Measurements from ENCODE around the gene SLC16A9. TPM values are rescaled to one million over a fixed set of nuclear protein-coding genes. Genes with fewer than 3 reads are reported as not detected.

Gene SLC16A9
- polyA plus RNA-seq, 4 donors = 0.18 to 2.4 (median 0.25) TPM

DNA sequence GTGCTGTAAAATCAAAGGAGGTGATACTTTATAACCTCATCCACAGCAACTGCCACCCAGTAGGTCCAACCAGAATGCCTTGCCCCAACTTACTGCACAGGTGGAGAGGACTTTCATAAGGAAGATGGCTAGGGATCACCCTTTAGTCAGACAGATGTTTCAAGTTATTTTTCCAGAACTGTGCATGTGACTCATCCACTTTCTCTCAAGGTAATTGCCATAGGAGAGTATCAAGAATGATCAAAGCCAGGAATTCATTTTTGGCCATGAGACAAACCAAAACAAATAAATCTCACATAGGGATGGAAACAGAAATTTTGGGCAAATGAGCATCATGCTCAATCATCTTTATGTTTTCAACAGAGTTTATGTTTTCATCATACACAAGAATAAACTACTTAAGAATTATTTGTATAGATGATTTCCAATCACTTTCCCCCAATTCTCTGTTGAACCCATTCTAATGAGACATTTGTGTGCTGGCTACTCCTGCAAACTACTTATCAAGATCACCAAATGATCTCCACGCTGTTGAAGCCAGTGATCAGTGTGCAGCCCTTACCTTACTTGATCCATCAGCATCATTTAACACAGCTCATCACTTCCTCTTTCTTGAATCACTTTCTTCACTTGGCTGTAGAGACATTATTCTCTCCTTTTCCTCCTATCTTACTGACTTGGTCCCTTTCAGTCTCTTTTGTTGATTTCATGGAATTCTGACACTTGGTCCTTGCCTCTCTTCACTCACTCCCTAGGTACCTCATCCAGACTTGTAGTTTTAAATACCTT lies 74.0 kb downstream of the SLC16A9 start:
- DNase-seq (no peak), FAIRE-seq (no peak)
- 47 to 78% (median 75%) methylated on average over 1 of the region's 1 CpG for WGBS, 3 donors
- H3K27me3 ChIP-seq (ENCODE audit: control insufficient read depth in 3 of 3, insufficient read depth in 3 of 3, low read length in 3 of 3) = no peaks in the 10 kb centered on the region
- no peak overlapping the region for H3K27ac ChIP-seq (ENCODE audit: low read depth in 1 of 3, low read length in 2 of 3)
- no peak overlapping the region for H3K4me3 ChIP-seq (ENCODE audit: low read depth in 1 of 3, low read length in 3 of 3)
- no peaks in the 10 kb centered on the region for H3K36me3 ChIP-seq (ENCODE audit: control insufficient read depth in 3 of 3, insufficient read depth in 2 of 3, low read depth in 1 of 3, low read length in 3 of 3)
- no peaks in the 10 kb centered on the region for H3K9me3 ChIP-seq (ENCODE audit: control insufficient read depth in 2 of 2, insufficient read depth in 1 of 2, low read depth in 1 of 2, low read length in 1 of 2)
- H3K4me1 ChIP-seq (ENCODE audit: control insufficient read depth in 3 of 3, insufficient read depth in 2 of 3, low read depth in 1 of 3, low read length in 2 of 3) = no peaks in the 10 kb centered on the region

DNA sequence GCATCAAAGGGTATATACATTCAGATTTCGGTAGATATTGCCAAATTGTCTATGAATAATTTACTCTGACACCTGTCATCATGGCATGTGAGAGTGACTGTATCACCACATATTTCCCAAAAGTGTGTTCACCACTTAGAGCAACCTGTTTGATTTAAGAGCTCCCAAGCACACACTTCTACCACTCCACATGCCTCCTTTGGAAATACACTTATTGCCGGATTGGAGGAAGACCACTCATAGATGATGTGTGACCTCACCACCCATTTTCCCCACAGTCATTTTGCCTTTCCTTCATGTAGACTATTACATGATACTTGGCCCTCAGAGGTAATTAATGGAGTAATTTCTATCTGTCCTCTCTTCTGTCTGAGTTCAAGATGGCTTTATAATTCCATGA lies 75.5 kb downstream of the SLC16A9 start:
- DNase-seq (no peak), FAIRE-seq (no peak)
- Histone ChIP-seq H3K27ac (ENCODE audit: low read depth in 1 of 3, low read length in 2 of 3) (no peak overlapping the region), H3K27me3 (ENCODE audit: control insufficient read depth in 3 of 3, insufficient read depth in 3 of 3, low read length in 3 of 3) (no peaks in the 10 kb centered on the region), H3K4me3 (ENCODE audit: low read depth in 1 of 3, low read length in 3 of 3) (no peak overlapping the region), H3K9me3 (ENCODE audit: control insufficient read depth in 2 of 2, insufficient read depth in 1 of 2, low read depth in 1 of 2, low read length in 1 of 2) (no peaks in the 10 kb centered on the region), H3K36me3 (ENCODE audit: control insufficient read depth in 3 of 3, insufficient read depth in 2 of 3, low read depth in 1 of 3, low read length in 3 of 3) (no peaks in the 10 kb centered on the region), H3K4me1 (ENCODE audit: control insufficient read depth in 3 of 3, insufficient read depth in 2 of 3, low read depth in 1 of 3, low read length in 2 of 3) (peaks cover 0 to 4% (median 0%) of the 10 kb centered on the region in 3 donors)
- WGBS, 3 donors = 82 to 86% (median 85%) methylated on average over 2 of the region's 2 CpGs

DNA sequence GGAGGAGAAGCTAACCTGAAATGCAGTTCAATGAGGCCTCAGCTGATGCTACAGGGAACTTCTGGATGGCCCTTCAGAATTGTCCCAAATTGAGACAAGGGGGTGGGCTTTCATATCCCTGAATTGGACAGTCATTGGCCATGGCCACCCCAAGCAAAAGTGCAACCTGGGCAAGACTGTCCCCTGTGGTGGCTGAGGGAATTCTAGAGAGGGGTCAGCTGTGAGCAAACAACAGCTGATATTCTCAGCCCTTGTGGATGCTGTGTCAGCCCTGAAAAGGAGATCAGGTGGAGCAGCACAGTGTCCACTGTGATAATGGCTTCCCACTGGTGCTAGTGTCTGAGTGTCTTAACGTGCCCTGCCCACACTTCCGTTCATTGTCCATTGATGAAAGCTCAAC lies 76.6 kb downstream of the SLC16A9 start:
- peaks cover 0 to 5% (median 0%) of the 10 kb centered on the region in 3 donors for H3K4me1 ChIP-seq (ENCODE audit: control insufficient read depth in 3 of 3, insufficient read depth in 2 of 3, low read depth in 1 of 3, low read length in 2 of 3)
- H3K27me3 ChIP-seq (ENCODE audit: control insufficient read depth in 3 of 3, insufficient read depth in 3 of 3, low read length in 3 of 3) = no peaks in the 10 kb centered on the region
- WGBS, 3 donors = 80 to 97% (median 89%) methylated on average over 2 of the region's 2 CpGs
- no peaks in the 10 kb centered on the region for H3K9me3 ChIP-seq (ENCODE audit: control insufficient read depth in 2 of 2, insufficient read depth in 1 of 2, low read depth in 1 of 2, low read length in 1 of 2)
- H3K27ac ChIP-seq (ENCODE audit: low read depth in 1 of 3, low read length in 2 of 3) = no peak overlapping the region
- FAIRE-seq (no peak), DNase-seq (no peak)
- H3K36me3 ChIP-seq (ENCODE audit: control insufficient read depth in 3 of 3, insufficient read depth in 2 of 3, low read depth in 1 of 3, low read length in 3 of 3) = no peaks in the 10 kb centered on the region
- no peak overlapping the region for H3K4me3 ChIP-seq (ENCODE audit: low read depth in 1 of 3, low read length in 3 of 3)

DNA sequence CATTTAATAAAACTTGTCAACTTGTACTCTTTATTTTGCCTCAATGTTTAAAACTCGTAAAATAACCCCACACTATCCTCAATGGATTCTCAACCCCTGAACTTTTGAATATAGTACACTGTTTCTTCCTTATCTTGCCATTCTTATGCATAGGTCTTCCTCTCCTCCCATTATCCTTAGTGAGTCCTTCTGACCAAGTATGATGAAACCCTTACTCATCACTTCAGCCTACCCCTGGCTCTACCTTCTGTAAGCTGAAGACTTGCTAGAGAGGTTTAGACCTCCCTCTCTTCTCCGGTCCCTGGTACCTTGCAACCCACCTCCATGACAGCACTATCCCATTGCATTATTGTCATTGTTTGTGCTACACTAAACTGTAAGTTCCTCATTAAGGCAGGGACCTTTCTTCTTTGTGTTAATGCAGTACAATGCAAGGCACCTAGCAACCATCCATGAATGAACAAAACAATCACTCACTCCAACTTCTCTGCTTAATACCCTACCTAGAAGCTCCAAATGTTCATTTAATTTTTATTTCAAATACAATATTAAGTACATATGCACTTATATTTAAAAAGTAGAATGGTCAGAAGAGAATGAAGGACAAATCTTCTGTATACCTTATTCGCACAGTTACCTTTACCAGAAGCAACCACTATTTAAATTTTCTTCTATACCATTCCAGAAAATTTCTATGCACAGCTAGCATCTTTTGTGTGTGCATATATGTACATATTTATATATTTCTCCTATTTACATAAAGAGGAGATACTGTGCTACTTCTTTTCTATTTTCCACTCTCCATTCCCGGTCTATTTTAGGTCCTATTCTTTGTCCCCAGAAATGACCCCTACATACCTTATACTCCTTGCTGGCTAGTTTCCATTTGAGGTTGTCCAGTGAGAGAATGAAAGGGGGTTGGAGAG lies 77.5 kb downstream of the SLC16A9 start:
- no peak for FAIRE-seq
- peaks cover 0 to 5% (median 0%) of the 10 kb centered on the region in 3 donors for H3K4me1 ChIP-seq (ENCODE audit: control insufficient read depth in 3 of 3, insufficient read depth in 2 of 3, low read depth in 1 of 3, low read length in 2 of 3)
- WGBS, 3 donors = 82 to 93% (median 91%) methylated on average over 4 of the region's 4 CpGs

DNA sequence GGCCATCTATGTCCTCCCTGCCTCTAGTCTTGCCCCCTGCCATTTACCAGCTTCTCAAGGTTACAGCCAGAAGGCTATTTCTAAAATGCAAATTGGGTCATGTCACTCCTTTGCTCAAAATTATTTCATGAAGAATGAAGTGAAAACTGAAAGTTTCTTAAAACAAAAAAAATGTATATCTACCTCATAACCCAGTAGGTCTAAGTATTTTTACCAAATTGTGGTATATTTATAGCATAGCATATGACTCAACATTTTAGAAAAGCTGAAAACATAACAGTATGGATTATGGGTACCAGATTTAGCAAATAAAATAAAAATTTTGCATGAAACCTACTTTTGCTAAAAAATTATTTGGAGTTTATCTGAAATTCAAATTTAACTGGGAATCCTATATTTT lies 78.4 kb downstream of the SLC16A9 start:
- Histone ChIP-seq H3K27ac (ENCODE audit: low read depth in 1 of 3, low read length in 2 of 3) (no peak overlapping the region), H3K27me3 (ENCODE audit: control insufficient read depth in 3 of 3, insufficient read depth in 3 of 3, low read length in 3 of 3) (no peaks in the 10 kb centered on the region), H3K9me3 (ENCODE audit: control insufficient read depth in 2 of 2, insufficient read depth in 1 of 2, low read depth in 1 of 2, low read length in 1 of 2) (no peaks in the 10 kb centered on the region), H3K4me1 (ENCODE audit: control insufficient read depth in 3 of 3, insufficient read depth in 2 of 3, low read depth in 1 of 3, low read length in 2 of 3) (peaks cover 0 to 5% (median 0%) of the 10 kb centered on the region in 3 donors), H3K4me3 (ENCODE audit: low read depth in 1 of 3, low read length in 3 of 3) (no peak overlapping the region), H3K36me3 (ENCODE audit: control insufficient read depth in 3 of 3, insufficient read depth in 2 of 3, low read depth in 1 of 3, low read length in 3 of 3) (no peaks in the 10 kb centered on the region)
- DNase-seq = no peak
- FAIRE-seq = no peak

More for the DNA sequence above, 77.5 kb downstream of the SLC16A9 start:
- Histone ChIP-seq H3K9me3 (ENCODE audit: control insufficient read depth in 2 of 2, insufficient read depth in 1 of 2, low read depth in 1 of 2, low read length in 1 of 2) (no peaks in the 10 kb centered on the region), H3K27ac (ENCODE audit: low read depth in 1 of 3, low read length in 2 of 3) (no peak overlapping the region), H3K4me3 (ENCODE audit: low read depth in 1 of 3, low read length in 3 of 3) (no peak overlapping the region), H3K36me3 (ENCODE audit: control insufficient read depth in 3 of 3, insufficient read depth in 2 of 3, low read depth in 1 of 3, low read length in 3 of 3) (no peaks in the 10 kb centered on the region), H3K27me3 (ENCODE audit: control insufficient read depth in 3 of 3, insufficient read depth in 3 of 3, low read length in 3 of 3) (no peaks in the 10 kb centered on the region)
- DNase-seq = no peak

DNA sequence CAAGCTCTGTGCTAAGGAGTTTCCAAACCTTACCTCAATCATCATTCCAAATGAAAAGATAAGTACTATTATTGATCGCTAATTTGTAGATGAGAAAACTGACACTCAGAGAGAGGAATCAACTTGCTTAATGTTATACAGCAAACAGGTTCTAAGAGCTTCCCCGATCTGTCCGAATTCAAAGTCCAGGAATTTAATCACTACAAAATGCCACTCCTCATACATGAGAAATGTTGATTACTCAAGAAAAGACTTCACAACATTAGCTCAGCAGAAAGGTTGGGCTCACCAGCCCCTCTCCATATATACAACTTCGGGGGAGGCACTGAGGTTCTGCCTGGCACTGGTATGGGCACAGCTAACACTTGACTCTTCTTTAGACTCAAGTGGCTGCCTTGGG lies 80.7 kb downstream of the SLC16A9 start:
- FAIRE-seq = no peak
- no peaks in the 10 kb centered on the region for H3K27me3 ChIP-seq (ENCODE audit: control insufficient read depth in 3 of 3, insufficient read depth in 3 of 3, low read length in 3 of 3)
- peak; percentile 38 to 62 for DNase-seq
- H3K36me3 ChIP-seq (ENCODE audit: control insufficient read depth in 3 of 3, insufficient read depth in 2 of 3, low read depth in 1 of 3, low read length in 3 of 3) = no peaks in the 10 kb centered on the region
- H3K4me3 ChIP-seq (ENCODE audit: low read depth in 1 of 3, low read length in 3 of 3) = no peak overlapping the region
- no peaks in the 10 kb centered on the region for H3K9me3 ChIP-seq (ENCODE audit: control insufficient read depth in 2 of 2, insufficient read depth in 1 of 2, low read depth in 1 of 2, low read length in 1 of 2)
- peaks cover 0 to 5% (median 0%) of the 10 kb centered on the region in 3 donors for H3K4me1 ChIP-seq (ENCODE audit: control insufficient read depth in 3 of 3, insufficient read depth in 2 of 3, low read depth in 1 of 3, low read length in 2 of 3)
- WGBS, 3 donors = 31 to 70% (median 42%) methylated on average over 4 of the region's 4 CpGs
- no peak overlapping the region for H3K27ac ChIP-seq (ENCODE audit: low read depth in 1 of 3, low read length in 2 of 3)

DNA sequence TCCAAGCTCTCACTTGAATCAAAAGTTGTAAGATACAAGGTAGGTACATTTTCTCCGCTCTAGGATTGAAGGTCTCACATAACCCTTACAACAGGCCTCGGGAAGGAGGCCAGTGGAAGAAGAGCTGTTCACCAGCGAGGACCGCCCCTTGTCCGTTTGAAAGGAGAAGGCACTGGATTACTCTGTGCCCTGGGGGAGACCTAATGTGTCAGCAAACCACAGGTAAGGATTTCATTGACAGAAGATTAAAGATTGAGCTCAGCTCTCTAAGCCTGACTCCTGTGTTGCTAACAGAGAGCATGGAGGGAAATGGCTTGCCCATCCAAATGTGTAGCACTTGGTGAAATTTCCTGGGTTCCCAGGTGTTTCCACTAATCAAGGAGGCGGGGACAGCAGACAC lies 81.2 kb downstream of the SLC16A9 start:
- Histone ChIP-seq H3K36me3 (ENCODE audit: control insufficient read depth in 3 of 3, insufficient read depth in 2 of 3, low read depth in 1 of 3, low read length in 3 of 3) (no peaks in the 10 kb centered on the region), H3K4me1 (ENCODE audit: control insufficient read depth in 3 of 3, insufficient read depth in 2 of 3, low read depth in 1 of 3, low read length in 2 of 3) (peaks cover 0 to 5% (median 0%) of the 10 kb centered on the region in 3 donors), H3K27me3 (ENCODE audit: control insufficient read depth in 3 of 3, insufficient read depth in 3 of 3, low read length in 3 of 3) (no peaks in the 10 kb centered on the region), H3K27ac (ENCODE audit: low read depth in 1 of 3, low read length in 2 of 3) (no peak overlapping the region), H3K9me3 (ENCODE audit: control insufficient read depth in 2 of 2, insufficient read depth in 1 of 2, low read depth in 1 of 2, low read length in 1 of 2) (no peaks in the 10 kb centered on the region), H3K4me3 (ENCODE audit: low read depth in 1 of 3, low read length in 3 of 3) (no peak overlapping the region)
- no peak for FAIRE-seq
- DNase-seq = no peak
- WGBS, 3 donors = 69 to 77% (median 76%) methylated on average over 6 of the region's 6 CpGs

DNA sequence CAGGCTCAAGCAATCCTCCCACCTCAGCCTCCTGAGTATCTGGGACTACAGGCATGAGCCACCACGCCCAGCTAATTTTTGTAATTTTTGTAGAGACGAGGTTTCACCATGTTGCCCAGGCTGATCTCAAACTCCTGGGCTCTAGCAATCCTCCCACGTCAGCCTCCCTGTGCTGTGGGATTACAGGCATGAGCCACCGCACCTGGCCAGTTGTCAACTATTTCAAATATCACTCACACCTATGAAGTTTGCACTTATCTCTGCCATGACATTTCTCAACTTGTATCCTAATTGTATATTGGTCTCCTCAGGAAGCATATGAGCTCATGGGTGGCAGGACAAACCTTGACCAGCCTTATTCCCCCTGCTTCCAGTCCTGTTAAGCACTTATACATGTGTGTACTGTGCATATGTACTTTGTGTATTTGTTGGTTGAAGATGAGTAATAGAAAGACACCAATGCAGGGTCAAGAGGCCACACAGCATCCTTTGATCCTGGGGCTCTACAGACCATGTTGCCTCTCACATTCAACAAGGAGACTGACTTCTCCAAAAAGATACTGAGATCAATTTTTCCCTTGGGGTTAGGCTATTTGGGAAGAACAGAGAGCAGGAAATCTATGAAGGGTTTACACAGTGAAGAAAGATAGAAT lies 82.2 kb downstream of the SLC16A9 start:
- WGBS, 3 donors = 66 to 88% (median 84%) methylated on average over 4 of the region's 4 CpGs
- FAIRE-seq (no peak), DNase-seq (no peak)
- H3K27ac ChIP-seq (ENCODE audit: low read depth in 1 of 3, low read length in 2 of 3) = no peak overlapping the region
- no peaks in the 10 kb centered on the region for H3K27me3 ChIP-seq (ENCODE audit: control insufficient read depth in 3 of 3, insufficient read depth in 3 of 3, low read length in 3 of 3)
- no peaks in the 10 kb centered on the region for H3K36me3 ChIP-seq (ENCODE audit: control insufficient read depth in 3 of 3, insufficient read depth in 2 of 3, low read depth in 1 of 3, low read length in 3 of 3)
- no peaks in the 10 kb centered on the region for H3K9me3 ChIP-seq (ENCODE audit: control insufficient read depth in 2 of 2, insufficient read depth in 1 of 2, low read depth in 1 of 2, low read length in 1 of 2)
- peaks cover 0 to 5% (median 0%) of the 10 kb centered on the region in 3 donors for H3K4me1 ChIP-seq (ENCODE audit: control insufficient read depth in 3 of 3, insufficient read depth in 2 of 3, low read depth in 1 of 3, low read length in 2 of 3)
- H3K4me3 ChIP-seq (ENCODE audit: low read depth in 1 of 3, low read length in 3 of 3) = no peak overlapping the region

Data from small intestine (tissue), 7 donors.